Heart right ventricle (tissue), 16 donors: ENCODE results near the gene AZIN2. TPM values are rescaled to one million over a fixed set of nuclear protein-coding genes. Genes with fewer than 3 reads are reported as not detected.

Experiments
- ATAC-seq, 8 donors: fragments of 200-7000 bp; cut with Tn5 transposase; one replicate each; pipeline ENCODE4 v1.9.1; 2020; ENCODE audit warnings: mild to moderate bottlenecking in 8 of 8, moderate library complexity in 8 of 8, moderate number of reproducible peaks in 1 of 8
- DNase-seq, 2 donors: peaks; one replicate each; pipeline ENCODE4 v3.0.0-alpha.2; 2020
- H3K27ac ChIP-seq, 10 donors: fragments of 200-600 bp; sonication (generic) in 2 of 10; one replicate each; pipeline versions ENCODE4 v1.5.0 to v1.8.0; 2020 to 2022; ENCODE audit warnings: mild to moderate bottlenecking in 3 of 10
- H3K27me3 ChIP-seq, 7 donors: fragments of 200-600 bp; one replicate each; pipeline ENCODE4 v1.8.0; 2021 to 2022; ENCODE audit warnings: mild to moderate bottlenecking in 2 of 7
- H3K36me3 ChIP-seq, 9 donors: fragments of 200-600 bp; sonication (generic) in 1 of 9; one replicate each; pipeline versions ENCODE4 v1.5.0 to v1.8.0; 2020 to 2022; ENCODE audit warnings: mild to moderate bottlenecking in 2 of 9
- H3K4me1 ChIP-seq, 9 donors: fragments of 200-600 bp; sonication (generic) in 1 of 9; one replicate each; pipeline versions ENCODE4 v1.5.0 to v1.8.0; 2020 to 2022; ENCODE audit warnings: mild to moderate bottlenecking in 4 of 9
- H3K4me3 ChIP-seq, 10 donors: fragments of 200-600 bp; sonication (generic) in 2 of 10; one replicate each; pipeline versions ENCODE4 v1.5.0 to v1.8.0; 2020 to 2022; ENCODE audit warnings: mild to moderate bottlenecking in 7 of 10, moderate library complexity in 2 of 10
- H3K9me3 ChIP-seq, 11 donors: fragments of 200-600 bp in 10 of 11; sonication (generic) in 2 of 11; one replicate each; pipeline versions ENCODE4 v1.5.0 to v1.8.0; 2013 to 2022; ENCODE audit warnings: mild to moderate bottlenecking in 2 of 11, control low read depth in 1 of 11, moderate library complexity in 1 of 11
- WGBS, 2 donors: extraction: QIAGEN DNeasy Blood & Tissue Kit; methylation state at CpG; one replicate each; pipeline ENCODE4 v1.1.7; 2013; ENCODE audit warnings: inconsistent platforms in 1 of 2; 5-methylcytosine and 5-hydroxymethylcytosine counted together
- intact Hi-C, 10 donors: fragments of 100-400 bp; cut with DNase I; formaldehyde crosslinking; loops; one replicate each; pipeline versions ENCODE4 v1.11.1 to v1.14.2; 2022
- polyA plus RNA-seq, 2 donors: library from polyadenylated mRNA; stranded (reverse); fragments of 200-250 nt; gene quantifications; one replicate each; pipeline ENCODE4 v1.2.3, GENCODE V29; 2013
- total RNA-seq, 10 donors: library from RNA; stranded (reverse); fragmentation: NEBNext Ultra II Directional in 3 of 10; extraction: Animal tissue kit (Norgen Biotek cat#: 25700) in 3 of 10; gene quantifications; one replicate each; pipeline versions ENCODE4 v1.2.1 to v1.2.4, GENCODE V29; 2021 to 2023
- TF ChIP-seq, protein P1 (sequence below), 9 donors: fragments of 200-600 bp; sonication (generic) in 2 of 9; IDR thresholded peaks; one replicate each; pipeline versions ENCODE4 v1.5.0 to v1.8.0; 2021 to 2022; ENCODE audit warnings: antibody characterized with exemption in 9 of 9, mild to moderate bottlenecking in 5 of 9, moderate library complexity in 1 of 9
- donor health status: Arrhythmogenic right ventricular cardiomyopathy.
- donor health status: ischemic (EF 13 %, LVEDD 7.1; RV severe dilation, severe dysfunction).
- donor health status: healthy with polysubstance abuse.
- donor health status: DM: no; HTN: yes; CAD: no.
- donor health status: DM: no; HTN: no; CAD: no.
- donor health status: ischemic (EF 25% LVEDD 6.9; RV normal size, moderate dysfunction).
- donor health status: ischemic (EF 25% LVEDD 5.7; RV mildly dilated, moderate dysfunction).
- donor health status: healthy.
- donor health status: DM: yes; HTN: yes; CAD: no.
- donor health status: Ischemic cardiomyopathy.
- donor health status: ischemic (EF 35%, LVEDD 5.7; RV mildly dilated, moderate dysfunction).
- donor health status: nonischemic (EF 11% LVEDD 7.7; RV severe dilation, severe dysfunction).
- donor health status: DM: yes; HTN: yes; CAD: no.
- donor health status: PGD.
- donor health status: ischemic (EF 29% LVEDD 5.4; RV normal size, mild dysfunction).
- donor health status: nonischemic (EF 23%, LVEDD 6.1; RV moderate dilation, normal function).

The AZIN2 gene
- total and polyA plus RNA-seq, 12 donors: 1.1 to 6.9 (median 2.7) TPM

DNA sequence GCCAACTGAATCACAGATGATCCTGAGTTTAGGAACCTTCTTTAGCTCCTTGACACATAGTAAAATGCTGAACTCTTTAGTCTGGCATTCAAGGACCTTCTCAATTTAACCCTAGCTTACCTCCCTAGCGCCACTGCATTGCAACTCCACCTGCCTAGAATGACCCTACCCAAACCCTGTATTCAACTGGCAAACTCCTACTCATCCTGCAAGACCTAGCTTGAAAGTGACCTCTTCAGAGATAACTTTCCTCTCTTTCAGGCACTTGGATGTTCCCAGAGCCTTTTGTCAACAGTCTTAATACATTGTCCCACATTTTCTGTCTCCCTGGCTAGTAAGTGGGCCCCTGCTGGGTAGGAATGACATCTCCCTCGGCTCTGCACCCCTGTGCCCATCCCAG is 81.2 kb downstream of the AZIN2 start:
- H3K27ac ChIP-seq: peak overlapping the region in 4 of 10 donors; percentile 45 to 70 (median 53)
- H3K4me3 ChIP-seq: no peak overlapping the region
- 96 to 100% methylated on average over 2 of the region's 2 CpGs for WGBS, 2 donors
- peaks cover 9 to 27% (median 11%) of the 10 kb centered on the region in 9 donors for H3K4me1 ChIP-seq
- no peaks in the 10 kb centered on the region for H3K27me3 ChIP-seq
- TF ChIP-seq, protein P1, sequence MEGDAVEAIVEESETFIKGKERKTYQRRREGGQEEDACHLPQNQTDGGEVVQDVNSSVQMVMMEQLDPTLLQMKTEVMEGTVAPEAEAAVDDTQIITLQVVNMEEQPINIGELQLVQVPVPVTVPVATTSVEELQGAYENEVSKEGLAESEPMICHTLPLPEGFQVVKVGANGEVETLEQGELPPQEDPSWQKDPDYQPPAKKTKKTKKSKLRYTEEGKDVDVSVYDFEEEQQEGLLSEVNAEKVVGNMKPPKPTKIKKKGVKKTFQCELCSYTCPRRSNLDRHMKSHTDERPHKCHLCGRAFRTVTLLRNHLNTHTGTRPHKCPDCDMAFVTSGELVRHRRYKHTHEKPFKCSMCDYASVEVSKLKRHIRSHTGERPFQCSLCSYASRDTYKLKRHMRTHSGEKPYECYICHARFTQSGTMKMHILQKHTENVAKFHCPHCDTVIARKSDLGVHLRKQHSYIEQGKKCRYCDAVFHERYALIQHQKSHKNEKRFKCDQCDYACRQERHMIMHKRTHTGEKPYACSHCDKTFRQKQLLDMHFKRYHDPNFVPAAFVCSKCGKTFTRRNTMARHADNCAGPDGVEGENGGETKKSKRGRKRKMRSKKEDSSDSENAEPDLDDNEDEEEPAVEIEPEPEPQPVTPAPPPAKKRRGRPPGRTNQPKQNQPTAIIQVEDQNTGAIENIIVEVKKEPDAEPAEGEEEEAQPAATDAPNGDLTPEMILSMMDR (IDR thresholded peaks at IDR 0.05): no peak
- H3K36me3 ChIP-seq: peaks cover 0 to 35% (median 13%) of the 10 kb centered on the region in 9 donors
- intact Hi-C loops: no loop called here
- ATAC-seq: no peak
- DNase-seq: no peak
- H3K9me3 ChIP-seq: no peaks in the 10 kb centered on the region

DNA sequence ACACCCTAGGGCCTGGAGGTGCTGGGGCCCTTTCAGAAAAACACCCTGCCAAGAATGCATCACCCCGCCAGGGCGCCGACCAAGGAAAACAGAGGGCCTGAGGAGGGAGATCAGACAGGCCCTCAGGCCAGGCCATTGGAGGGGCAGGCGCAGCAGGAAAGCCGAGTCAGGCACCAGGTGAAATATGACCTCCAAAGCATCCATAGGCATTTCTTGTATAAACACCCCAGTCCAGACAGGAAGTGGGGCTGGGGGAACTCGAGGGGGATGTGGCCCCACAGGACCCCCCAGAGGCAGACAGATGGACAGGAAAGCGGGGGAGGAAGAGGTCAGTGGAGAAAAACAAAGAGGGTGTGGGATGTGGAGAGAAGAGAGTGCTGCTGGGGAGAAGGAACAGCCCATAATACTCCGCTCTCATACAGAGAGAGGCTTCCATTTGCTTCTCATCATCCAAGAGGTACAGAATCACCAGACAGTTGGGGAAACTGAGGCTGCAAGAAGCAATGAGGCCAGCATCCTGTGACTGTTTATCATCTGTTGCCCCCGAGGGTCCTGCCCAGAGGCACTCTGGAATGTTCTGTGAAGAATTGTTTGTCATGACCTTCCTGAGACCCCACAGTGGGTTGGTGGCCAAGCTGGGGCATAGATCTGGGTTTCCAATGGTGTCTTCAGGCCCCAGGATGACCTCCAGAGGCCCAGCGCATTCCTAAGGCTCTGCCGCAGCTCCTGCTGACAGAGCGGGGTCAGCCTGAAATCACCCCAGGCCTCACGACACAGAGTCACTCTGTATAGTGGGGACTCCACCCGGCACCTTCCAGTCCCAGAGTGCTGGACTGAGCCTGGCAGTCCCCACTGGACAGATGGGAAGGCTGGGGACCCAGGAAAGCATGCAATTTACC is 82.9 kb downstream of the AZIN2 start:
- no peak for DNase-seq
- Histone ChIP-seq H3K4me3 (no peak overlapping the region), H3K9me3 (no peaks in the 10 kb centered on the region), H3K36me3 (peaks cover 0 to 30% (median 2%) of the 10 kb centered on the region in 9 donors), H3K27me3 (no peaks in the 10 kb centered on the region), H3K27ac (peak overlapping the region in 4 of 10 donors; percentile 12 to 48 (median 26)), H3K4me1 (peaks cover 9 to 32% (median 11%) of the 10 kb centered on the region in 9 donors)
- WGBS, 2 donors: 69 to 75% methylated on average over 14 of the region's 14 CpGs
- peak in 2 of 8 donors; percentile 19 to 45 for ATAC-seq
- intact Hi-C loops: no loop called here
- TF ChIP-seq, protein P1 (IDR thresholded peaks at IDR 0.05): no peak

DNA sequence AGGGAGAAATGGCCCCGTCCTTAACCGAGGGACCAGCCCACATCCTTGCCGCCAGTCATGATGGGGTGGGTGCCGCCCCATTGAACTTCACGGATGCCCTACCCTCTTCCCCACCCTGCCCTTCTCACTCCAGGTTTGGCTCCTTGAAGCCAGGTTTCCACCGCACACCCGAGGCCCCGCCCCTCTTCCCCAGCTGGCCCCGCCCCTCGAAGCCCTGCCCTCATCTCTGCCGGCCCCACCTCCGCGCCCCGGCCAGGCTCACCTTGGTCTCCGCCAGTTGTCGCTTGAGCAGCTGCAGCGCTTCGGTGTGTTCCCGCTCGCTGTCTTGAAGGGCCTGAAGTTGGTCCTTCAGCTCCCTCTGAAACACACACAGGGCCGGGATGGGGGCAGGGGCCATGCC is 84.3 kb downstream of the AZIN2 start:
- DNase-seq (no peak), ATAC-seq (no peak)
- Histone ChIP-seq H3K4me1 (peaks cover 9 to 41% (median 17%) of the 10 kb centered on the region in 9 donors), H3K36me3 (peaks cover 0 to 21% (median 0%) of the 10 kb centered on the region in 9 donors), H3K27me3 (no peaks in the 10 kb centered on the region), H3K27ac (no peak overlapping the region), H3K9me3 (no peaks in the 10 kb centered on the region), H3K4me3 (no peak overlapping the region)
- WGBS, 2 donors: 84 to 86% methylated on average over 21 of the region's 21 CpGs
- intact Hi-C loops: no loop called here
- TF ChIP-seq, protein P1 (IDR thresholded peaks at IDR 0.05): no peak

DNA sequence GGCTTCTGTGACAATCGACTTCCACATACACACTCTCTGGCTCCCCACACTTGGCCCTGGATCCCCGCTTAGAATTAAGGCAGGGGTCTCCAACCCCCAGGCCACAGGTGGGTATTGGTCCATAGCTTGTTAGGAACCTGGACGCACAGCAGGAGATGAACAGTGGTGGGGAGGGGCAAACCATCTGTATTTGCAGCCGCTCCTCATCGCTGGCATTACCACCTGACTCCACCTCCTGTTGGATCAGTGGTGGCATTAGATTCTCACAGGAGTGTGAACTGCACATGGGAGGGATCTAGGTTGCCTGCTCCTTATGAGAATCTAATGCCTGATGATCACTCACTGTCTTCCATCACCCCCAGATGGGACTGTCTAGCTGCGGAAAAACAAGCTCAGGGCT is 84.9 kb downstream of the AZIN2 start:
- H3K9me3 ChIP-seq: no peaks in the 10 kb centered on the region
- no peak for ATAC-seq
- H3K27me3 ChIP-seq: no peaks in the 10 kb centered on the region
- TF ChIP-seq, protein P1 (IDR thresholded peaks at IDR 0.05): no peak
- H3K4me3 ChIP-seq: no peak overlapping the region
- H3K4me1 ChIP-seq: peaks cover 12 to 41% (median 20%) of the 10 kb centered on the region in 9 donors
- intact Hi-C loops: no loop called here
- no peak overlapping the region for H3K27ac ChIP-seq
- H3K36me3 ChIP-seq: peaks cover 0 to 21% (median 0%) of the 10 kb centered on the region in 9 donors
- no peak for DNase-seq
- 97% methylated on average over 6 of the region's 6 CpGs for WGBS, 2 donors
